ENCODE data around the gene DDX31. TPM values are rescaled to one million over a fixed set of nuclear protein-coding genes. Genes with fewer than 3 reads are reported as not detected.
A peak's percentile ranks its signal among the peaks of the same experiment; 100 is the strongest.
"Not testable (repeated sequence)": the region's sequence is repeated elsewhere in the genome, so short reads cannot be mapped to it uniquely, and the experiment has no call there.

DDX31 gene
- 10 to 100 TPM; 10.2 to 18.3 (median 11.8) TPM for total RNA-seq

GRCh38 chr9:132669698-132670456 is at the start of gene DDX31:
TSS of gene DDX31 (minus strand) at chr9:132669983. CDS start at chr9:132669934, 49 bp downstream.
- peak within 1 kb of the TSS; percentile 89 to 99 (median 94) for H3K4me3 ChIP-seq
- H3K4me1 ChIP-seq = peaks cover 21 to 62% (median 26%) of the 10 kb centered on the region in 3 donors
- peaks cover 0 to 9% (median 0%) of the 10 kb centered on the region in 3 donors for H3K36me3 ChIP-seq
- no peaks in the 10 kb centered on the region for H3K27me3 ChIP-seq
- intact Hi-C loops (cut with DNase I) = loop anchor here (10.0 kb wide), 1 partner anchor 125 kb away; no protein-coding TSS in a partner anchor
- WGBS, 2 donors = 0 to 1% methylated on average over 12 to 13 of the region's 77 CpGs
- H3K27ac ChIP-seq = peak within 1 kb of the TSS; percentile 94 to 99 (median 98)
- peak; percentile 38 for DNase-seq
- H3K9me3 ChIP-seq = no peaks in the 10 kb centered on the region
- TF ChIP-seq CTCF (IDR thresholded peaks at IDR 0.05) (peak in 2 of 6 experiments; percentile 3 to 13), POLR2A (IDR thresholded peaks at IDR 0.05) (peak in 2 of 4 donors; percentile 50 to 56)

- H3K27ac ChIP-seq; H3K9me3 ChIP-seq; DNase-seq; H3K4me3 ChIP-seq; H3K36me3 ChIP-seq; H3K4me1 ChIP-seq; intact Hi-C loops (cut with DNase I): not testable (repeated sequence)
- 55 to 62% methylated on average over 8 of the region's 8 CpGs for WGBS, 2 donors
- peaks cover 0 to 59% (median 0%) of the 10 kb centered on the region in 4 donors for H3K27me3 ChIP-seq
Measured at GRCh38 chr9:132718381-132718928, 48.7 kb upstream of the DDX31 start.

- TF ChIP-seq CTCF (IDR thresholded peaks at IDR 0.05) = no peak
- no peak for TF ChIP-seq POLR2A (IDR thresholded peaks at IDR 0.05)
- H3K27me3 ChIP-seq = peaks cover 0 to 54% (median 0%) of the 10 kb centered on the region in 4 donors
- no peak overlapping the region for H3K27ac ChIP-seq
- H3K4me3 ChIP-seq = no peak overlapping the region
- H3K9me3 ChIP-seq = no peaks in the 10 kb centered on the region
- no peak for DNase-seq
- H3K4me1 ChIP-seq = no peaks in the 10 kb centered on the region
- intact Hi-C loops (cut with DNase I) = no loop called here
- no peaks in the 10 kb centered on the region for H3K36me3 ChIP-seq
- 65 to 73% methylated on average over 7 to 12 of the region's 13 CpGs for WGBS, 2 donors
Measured at GRCh38 chr9:132717326-132717945, 47.7 kb upstream of the DDX31 start.

GRCh38 chr9:132716007-132716406 is 46.2 kb upstream of the DDX31 start:
- WGBS, 2 donors = 66 to 83% methylated on average over 2 to 4 of the region's 4 CpGs
- Histone ChIP-seq H3K4me1 (no peaks in the 10 kb centered on the region), H3K27me3 (peaks cover 0 to 46% (median 0%) of the 10 kb centered on the region in 4 donors), H3K27ac (no peak overlapping the region), H3K36me3 (no peaks in the 10 kb centered on the region), H3K4me3 (no peak overlapping the region), H3K9me3 (no peaks in the 10 kb centered on the region)
- DNase-seq = no peak
- intact Hi-C loops (cut with DNase I) = no loop called here
- TF ChIP-seq POLR2A (IDR thresholded peaks at IDR 0.05) = no peak
- no peak for TF ChIP-seq CTCF (IDR thresholded peaks at IDR 0.05)

- TF ChIP-seq CTCF (IDR thresholded peaks at IDR 0.05) = no peak
- no peak for TF ChIP-seq POLR2A (IDR thresholded peaks at IDR 0.05)
- 42 to 53% methylated on average over 3 to 5 of the region's 5 CpGs for WGBS, 2 donors
- no peaks in the 10 kb centered on the region for H3K9me3 ChIP-seq
- no peak overlapping the region for H3K4me3 ChIP-seq
- H3K36me3 ChIP-seq = no peaks in the 10 kb centered on the region
- no peaks in the 10 kb centered on the region for H3K4me1 ChIP-seq
- intact Hi-C loops (cut with DNase I) = no loop called here
- no peak overlapping the region for H3K27ac ChIP-seq
- H3K27me3 ChIP-seq = peaks cover 0 to 21% (median 0%) of the 10 kb centered on the region in 4 donors
- DNase-seq = no peak
Measured at GRCh38 chr9:132712753-132713152, 43.0 kb upstream of the DDX31 start.
